H4 (cell line): ENCODE results near the gene SRD5A3. TPM values are rescaled to one million over a fixed set of nuclear protein-coding genes. Genes with fewer than 3 reads are reported as not detected.
A peak's percentile ranks its signal among the peaks of the same experiment; 100 is the strongest.

Experiments used
- DNase-seq: peaks from one replicate; pipeline ENCODE4 v3.0.0-alpha.2; 2015; ENCODE audit warnings: low spot score
- total RNA-seq: library from RNA; depleted of rRNA; stranded (reverse); fragments of >200 nt; shearing (Covaris generic); gene quantifications from 2 replicates; pipeline ENCODE4 v1.2.3, GENCODE V29; 2014

Gene SRD5A3
- total RNA-seq, 1 experiment from 2014 or later, result 22.8 TPM

DNA sequence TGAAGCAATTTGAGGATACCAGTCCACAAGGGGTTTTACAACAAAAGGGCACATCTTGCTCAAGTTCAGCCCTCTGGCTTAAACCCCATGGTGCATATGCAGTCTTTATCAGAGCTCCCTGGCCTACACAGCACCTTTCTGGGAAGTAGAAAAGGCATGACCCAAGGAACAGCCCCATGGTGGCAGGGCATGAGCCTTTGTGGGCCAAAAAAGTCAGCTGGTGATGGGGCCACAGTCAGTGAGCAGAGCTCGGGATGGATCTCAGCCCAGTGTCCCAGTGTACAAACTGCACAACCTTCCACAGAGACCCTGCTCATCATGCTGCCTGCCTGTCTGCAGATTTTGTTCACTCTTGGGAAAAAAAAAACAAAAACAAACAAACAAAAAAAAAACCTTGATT lies 27.4 kb downstream of the SRD5A3 start:
- DNase-seq, result no peak

DNA sequence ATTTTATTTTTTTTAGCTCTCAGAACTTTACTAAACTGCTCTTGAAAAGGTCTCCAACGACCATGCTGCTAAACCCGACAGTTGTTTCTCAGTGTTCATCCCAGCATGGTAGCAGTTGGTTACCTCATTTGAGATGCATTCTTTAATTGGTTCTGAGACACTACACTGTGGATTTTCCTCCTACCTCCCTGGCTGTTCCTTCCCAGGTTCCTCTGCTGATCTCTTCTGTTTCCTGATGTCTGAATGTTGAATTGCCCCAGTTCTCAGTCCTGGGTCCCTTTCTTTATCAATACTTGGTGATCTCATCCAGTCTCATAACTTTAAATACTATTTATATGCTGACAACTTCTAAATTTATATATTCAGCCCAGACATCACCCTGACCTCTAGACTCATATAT lies 30.7 kb downstream of the SRD5A3 start:
- no peak for DNase-seq

DNA sequence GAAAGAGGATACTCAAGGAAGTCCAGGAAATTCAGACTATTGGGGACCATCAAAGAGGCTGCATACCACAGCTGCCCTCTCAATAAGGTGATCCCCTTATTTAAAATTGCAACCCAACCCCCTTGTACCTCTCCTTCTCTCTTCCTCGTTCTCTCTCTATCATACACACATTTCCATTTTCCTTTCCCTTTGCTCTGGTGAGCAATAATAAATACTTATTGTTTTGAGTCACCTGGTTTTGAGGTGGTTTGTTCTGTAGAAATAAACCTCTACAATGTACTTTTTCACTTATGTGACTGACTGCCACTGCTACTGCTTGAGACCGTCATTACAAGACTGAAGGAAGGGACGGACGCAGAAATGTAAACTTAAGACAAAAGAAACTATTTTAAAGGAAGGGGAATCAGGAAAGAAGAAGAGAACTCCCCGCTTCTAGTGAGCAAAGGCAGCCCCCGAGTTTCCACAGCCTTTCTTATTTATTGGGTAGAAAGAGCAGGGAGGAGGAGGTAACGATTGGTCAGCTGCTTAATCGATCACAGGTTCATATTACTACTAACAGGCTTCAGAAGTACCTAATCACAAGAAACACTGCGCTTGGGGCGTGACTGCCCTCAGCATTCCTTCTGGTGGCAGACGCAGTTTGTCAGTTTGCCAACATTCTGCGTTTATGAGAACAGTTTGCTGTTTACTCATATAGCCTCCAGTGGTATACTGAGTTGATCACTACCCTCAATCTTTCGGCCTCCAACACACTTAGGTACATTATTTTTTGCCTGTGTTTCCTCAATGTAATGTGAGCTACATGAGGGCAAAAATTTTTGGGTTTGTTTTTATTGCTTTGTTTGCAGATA lies 32.8 kb downstream of the SRD5A3 start:
- peak; percentile 71 for DNase-seq

DNA sequence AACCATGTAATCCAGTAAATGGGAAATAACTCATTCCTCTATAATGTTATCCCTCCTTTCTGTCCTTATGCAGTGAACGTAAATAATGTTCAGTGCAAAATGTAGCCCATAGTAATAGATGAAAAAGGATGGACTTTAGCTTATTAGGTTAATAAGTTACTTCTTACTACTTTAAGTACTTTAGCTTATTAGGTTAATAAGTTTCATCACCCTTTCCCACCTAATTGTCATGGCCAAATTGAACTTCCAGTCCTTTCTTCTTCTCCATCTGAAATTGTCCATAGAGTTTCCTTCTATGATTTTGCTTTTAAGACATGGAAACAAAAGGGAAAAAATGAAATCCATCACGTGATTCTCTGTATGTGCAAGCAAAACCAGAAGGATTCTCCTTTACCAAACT lies 34.5 kb downstream of the SRD5A3 start:
- DNase-seq, result no peak

DNA sequence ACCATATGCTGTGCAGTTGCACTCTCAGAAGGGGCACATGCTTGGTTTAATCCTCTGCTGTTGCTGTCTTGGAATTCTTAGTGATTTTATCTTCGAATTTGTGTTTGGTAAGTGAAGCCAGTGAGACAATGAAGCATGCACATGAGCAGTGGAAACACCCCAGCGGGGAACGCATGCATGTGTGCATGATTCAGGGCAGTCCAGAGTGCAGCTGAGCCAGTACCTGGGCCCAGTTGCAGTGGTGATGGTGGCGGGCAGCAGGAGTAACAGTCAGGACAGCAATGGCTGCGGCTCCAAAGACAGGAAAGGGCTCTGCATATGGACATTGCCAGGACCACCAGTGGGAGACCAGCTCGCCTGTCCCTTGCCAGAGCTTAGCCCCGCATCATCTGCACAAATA lies 35.5 kb downstream of the SRD5A3 start:
- DNase-seq, result no peak

DNA sequence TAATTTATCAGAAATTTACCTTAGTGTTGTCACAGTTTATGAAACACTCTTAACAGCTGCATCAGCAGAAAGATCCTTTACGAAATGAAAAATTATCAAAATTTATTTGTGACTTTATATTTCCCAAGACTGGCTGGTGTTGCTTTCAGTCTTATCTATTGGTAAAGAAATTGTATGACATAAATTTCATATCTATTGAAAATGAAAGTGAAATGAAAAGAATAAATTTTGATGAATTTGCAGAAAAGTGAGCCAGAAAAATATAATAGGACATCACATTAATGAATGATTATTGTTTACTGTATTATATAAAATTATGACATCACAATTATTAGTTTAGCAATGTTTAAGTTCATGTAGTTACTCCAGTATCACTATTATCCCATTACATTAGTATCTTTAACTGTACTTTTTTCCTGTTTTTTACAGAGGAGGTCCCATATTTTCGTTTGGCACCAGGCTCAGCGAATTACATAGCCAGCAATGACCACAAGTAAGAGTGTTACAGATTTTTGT lies 36.5 kb downstream of the SRD5A3 start:
- no peak for DNase-seq

DNA sequence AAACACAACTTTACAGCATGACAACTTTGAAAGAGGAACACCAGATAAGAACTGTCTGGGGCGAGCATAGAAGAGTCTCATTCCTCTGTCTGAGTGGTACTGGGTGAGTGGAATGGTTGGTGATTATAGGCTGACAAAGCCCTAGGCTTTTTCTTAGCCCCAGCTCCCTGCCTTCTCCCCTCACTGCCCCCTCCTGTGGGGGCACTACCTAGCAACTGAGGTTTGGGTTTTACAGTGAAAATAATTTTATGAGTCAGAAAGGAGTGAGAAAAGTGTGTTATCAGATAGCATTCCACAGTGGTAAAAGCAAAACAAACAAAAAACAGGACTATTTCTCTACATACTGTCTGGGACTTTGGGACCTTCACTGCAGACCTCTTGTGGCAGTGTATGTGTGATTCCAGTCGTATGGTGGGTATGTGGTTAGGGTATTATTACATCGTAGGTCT lies 39.2 kb downstream of the SRD5A3 start:
- peak; percentile 40 for DNase-seq

DNA sequence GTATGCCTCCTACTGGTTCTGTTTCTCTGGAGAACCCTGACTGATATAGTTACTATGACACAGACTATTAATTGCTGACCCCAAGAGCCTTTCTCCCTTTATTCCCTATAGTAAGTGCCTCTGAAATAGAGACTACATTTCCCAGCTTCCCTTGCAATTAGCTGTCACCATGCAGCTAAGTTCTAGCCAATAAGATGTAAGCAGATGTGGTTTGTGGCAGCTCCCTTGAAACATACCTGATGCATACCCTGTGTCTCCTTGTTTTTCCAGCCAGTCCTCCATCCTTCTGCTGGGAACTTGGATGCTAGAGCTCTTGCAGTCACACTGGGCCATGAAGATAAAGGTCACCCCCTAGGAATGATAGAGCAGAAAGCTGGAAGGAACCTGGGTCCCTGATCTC lies 40.0 kb downstream of the SRD5A3 start:
- DNase-seq, result peak; percentile 57

DNA sequence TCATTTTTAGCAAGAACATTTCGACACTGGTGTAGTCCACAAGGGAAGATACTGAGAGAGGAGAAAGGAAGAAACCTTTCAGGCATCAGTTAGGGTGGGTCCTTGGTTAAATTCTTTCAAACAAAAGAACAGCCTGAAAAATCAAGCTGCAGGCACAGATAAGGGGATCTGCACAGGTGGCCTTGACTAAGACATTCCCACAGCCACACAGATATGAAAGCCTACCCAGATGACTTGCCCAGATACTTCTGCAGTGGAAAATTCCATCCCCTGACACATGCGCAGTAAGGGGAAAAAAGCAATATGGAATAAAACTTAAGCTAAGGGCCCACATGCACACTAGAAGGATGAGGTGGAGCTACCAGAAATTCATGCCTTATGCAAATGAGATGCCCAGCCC lies 40.8 kb downstream of the SRD5A3 start:
- DNase-seq, result no peak

DNA sequence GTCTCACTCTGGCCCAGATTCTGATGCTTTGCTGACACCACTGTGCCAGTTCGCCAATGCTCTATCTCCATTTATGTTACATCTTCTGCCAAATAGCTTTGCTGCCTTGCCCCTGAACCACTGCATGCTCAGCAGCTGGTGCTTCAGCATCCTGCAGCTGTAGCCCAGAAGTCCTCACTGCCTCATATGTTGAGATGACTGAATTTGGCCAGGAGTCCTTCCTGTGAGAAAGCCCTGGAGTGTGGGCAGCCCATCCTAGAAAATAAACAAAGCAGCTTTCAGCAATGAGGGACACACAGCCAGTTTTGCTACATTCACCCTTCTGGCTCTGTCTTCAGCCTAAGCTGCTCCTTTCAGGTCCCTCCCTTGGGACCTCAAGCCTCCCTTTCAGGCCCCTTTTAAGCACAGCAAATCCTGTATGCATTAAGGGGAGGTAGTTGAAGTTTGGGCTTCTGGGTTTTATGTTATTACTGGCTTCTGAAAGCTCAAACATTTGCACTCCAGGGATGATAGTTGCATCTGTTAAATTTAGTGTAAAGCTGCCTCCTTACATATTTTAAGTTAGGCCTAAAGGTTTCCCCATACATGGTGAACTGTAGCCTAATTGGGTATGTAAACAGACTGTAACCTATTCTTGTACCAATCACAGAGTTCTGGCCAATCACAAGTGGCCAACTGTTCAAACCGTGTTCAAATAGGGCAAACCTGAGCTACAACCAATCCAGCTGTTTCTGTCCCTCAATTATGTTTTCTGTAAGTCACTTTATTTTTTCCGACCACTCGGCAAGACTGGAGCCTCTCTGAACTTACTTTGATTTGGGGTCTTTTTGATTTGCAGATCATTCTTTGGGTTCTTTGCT lies 47.6 kb downstream of the SRD5A3 start:
- no peak for DNase-seq

DNA sequence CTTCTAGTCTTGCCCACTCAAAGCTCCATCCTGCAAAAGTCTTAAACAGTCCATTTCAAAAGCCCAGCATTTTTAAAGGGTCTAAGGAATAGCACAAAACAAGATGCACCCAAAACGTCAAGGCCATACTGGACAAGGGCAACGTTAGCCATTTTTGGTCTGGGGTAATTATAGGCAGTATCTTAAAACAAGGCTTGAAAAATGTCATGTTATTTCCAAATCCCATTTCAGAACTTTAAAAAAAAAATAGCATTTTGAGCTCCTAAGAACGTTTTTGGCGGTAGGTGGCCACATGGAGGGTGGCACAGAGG lies 49.1 kb downstream of the SRD5A3 start:
- DNase-seq, result no peak

DNA sequence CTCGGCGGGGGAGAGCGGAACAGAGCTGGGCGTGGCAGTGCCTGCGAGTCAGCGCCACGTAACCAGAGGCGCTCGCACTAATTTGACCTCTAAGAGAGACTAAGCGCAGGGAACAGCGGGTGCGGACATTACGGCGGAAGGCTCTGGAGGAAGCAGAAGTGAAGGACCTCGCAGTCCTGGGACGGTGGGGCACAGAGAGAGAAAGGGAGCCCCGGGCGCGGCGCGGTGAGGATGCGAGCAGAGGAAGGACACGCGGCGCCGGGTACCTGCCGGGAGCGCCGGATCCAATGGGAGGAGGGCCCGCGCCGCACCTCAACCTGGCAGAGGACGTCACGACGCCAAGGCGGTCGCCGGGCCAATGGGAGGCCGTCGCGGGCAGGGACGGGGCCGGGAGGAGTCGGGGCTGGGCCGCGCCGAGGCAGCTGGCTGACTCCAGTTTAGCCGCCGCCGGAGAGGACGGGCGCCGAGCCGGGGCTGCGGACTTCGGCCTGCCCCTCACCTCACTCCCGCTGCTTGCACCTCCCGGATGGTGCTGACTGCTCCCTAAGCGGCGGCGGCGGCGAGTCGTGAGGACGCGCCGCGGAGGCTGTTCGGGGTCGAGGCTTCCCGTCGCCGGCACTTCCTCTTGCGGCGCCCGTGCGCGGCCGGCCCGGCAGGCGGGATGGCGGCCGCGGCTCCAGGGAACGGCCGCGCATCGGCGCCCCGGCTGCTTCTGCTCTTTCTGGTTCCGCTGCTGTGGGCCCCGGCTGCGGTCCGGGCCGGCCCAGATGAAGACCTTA lies 49.7 kb downstream of the SRD5A3 start, which contains the start of gene TMEM165:
Gene TMEM165 (plus strand): TSS at position 429 of the 779 bp plus-strand sequence. CDS start 233 bp downstream, at position 662.
- peak; percentile 88 for DNase-seq

DNA sequence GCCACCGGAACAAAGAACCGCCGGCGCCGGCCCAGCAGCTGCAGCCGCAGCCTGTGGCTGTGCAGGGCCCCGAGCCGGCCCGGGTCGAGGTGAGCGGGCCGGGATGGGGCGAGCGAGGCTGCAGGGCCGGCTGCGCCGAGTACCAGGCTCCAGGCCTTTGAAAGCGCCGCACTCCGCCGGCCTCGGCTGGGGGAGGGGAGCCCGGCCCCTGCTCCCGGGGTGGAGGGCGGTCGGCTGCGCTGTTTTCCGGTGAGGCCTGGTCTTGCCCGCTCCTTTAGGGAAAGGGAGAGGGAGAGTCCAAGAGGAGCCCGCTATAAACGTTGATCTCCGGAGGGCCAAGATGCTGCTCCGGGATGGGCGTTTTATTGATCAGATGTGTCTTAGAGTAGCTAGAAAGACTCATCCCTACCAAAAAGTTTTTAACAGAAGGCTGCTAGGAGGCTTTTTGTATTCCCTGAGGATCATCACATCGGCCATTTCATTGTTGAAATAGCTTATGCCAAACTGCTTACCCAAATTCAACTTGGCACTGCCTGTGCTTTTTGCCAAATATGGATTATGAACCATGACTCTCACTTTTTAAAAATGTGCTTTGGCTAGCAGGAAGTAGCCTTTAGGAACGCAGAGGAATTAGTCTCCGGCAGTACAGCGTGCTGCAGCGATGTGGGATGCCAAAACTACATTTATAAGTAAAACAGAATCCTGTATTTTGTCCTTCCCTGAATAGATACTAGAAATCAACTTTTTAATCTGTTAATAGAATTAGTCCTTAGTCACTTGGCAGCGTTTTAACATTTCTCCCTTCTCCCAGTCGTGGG lies 50.5 kb downstream of the SRD5A3 start:
- no peak for DNase-seq

DNA sequence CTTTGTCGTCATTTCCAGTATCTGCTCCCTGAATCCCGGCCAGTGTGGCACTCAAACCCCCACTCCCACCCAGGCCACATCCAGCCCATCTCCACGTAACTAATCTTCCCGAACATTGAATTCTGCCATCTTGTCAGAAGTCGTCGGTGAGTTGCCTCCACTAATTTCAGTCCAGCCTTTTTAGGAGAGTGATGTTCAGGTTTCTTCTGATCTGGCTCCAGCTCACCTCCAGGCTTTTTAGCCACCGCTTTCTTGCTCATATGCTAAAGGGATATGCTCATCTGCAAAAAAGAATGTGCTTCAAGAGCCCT lies 51.0 kb downstream of the SRD5A3 start:
- no peak for DNase-seq

DNA sequence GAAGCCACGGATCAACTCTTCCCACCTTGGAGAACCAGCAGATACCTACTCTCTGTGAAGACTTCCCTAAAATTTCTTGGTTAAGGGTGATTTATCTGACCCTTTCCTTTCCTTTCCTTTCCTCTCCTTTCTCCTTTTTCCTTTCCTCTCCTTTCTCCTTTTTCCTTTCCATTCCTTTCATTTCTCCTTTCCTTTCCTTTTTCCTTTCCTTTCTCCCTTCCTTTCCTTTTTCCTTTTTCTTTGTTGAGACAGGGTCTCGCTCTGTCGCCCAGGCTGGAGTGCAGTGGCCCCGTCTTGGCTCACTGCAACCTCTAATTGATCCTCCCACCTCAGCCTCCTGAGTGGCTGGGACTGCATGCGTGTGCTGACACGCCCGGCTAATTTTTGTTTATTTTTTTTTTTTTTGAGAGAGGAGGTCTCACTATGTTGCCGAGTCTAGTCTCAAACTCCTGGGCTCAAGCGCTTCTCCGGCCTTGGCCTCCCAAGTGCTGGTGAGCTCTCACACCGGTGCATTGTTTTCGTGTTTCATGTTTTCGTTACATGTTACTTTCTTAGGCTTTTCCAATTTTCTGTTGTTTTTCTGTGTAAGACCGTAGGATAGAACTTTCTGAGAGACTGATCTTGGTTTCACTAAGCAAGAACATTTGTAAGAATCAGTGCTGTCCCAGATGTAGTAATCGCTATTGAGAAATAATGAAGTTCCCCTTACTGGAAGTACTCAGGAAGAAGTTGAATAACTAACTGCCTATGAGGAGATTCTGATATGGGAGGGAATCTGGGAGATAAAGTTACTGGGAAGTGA lies 51.7 kb downstream of the SRD5A3 start:
- DNase-seq, result peak; percentile 21

DNA sequence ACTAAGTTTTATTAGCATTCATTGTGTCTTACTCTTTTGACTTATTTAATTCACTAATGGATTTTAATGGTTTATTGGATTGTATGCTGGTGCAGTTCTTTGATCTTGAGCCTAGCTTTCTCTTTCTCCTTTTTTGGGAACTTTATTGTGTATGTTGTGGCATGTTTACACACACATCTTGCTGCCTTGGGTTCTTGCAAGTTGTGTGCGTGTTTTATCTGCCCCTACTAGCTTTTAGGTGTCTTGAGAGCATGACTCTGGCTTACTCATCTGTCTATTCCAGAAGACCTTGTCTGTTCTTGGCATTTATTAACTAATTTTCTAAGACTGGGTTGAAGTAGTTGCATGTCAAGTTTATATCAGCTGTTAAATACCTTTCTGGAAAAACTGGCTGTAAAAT lies 52.4 kb downstream of the SRD5A3 start:
- no peak for DNase-seq

DNA sequence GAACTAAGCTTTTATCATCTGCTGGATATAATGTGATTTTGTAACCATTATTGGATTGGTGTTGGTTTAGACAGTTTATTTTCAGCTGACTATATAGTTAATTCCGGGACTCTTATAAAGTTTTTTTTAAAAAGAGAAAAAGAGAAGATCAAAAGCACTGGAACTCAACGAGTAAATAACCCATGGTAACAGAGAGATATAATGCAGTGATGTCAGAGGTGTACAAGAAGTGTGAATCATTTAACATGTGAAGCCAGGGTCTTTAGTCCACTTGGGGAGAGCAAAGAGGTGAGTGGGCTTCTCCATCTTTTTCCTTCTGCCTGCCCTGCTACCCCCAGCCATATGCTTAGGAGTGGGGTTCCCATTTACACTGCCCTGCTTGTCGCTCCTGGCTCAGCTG lies 52.9 kb downstream of the SRD5A3 start:
- DNase-seq, result no peak

DNA sequence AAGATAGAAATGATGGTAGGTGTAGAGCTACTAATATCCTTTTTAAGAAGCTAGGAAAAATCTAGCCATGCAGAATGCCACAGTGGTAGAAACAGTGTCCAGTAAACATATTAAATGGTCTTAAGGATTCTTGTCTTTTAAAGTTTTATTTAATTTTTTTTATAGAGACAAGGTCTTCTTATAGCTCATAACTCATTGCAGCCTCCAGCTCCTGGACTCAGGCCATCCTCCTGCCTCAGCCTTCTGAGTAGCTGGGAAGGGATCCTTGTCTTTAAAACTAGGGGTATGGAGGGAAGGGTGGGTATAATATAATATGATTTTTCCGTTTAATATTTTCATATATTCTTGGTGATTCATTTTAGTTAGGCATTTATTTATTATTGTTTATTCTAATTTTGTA lies 53.5 kb downstream of the SRD5A3 start:
- DNase-seq, result no peak

DNA sequence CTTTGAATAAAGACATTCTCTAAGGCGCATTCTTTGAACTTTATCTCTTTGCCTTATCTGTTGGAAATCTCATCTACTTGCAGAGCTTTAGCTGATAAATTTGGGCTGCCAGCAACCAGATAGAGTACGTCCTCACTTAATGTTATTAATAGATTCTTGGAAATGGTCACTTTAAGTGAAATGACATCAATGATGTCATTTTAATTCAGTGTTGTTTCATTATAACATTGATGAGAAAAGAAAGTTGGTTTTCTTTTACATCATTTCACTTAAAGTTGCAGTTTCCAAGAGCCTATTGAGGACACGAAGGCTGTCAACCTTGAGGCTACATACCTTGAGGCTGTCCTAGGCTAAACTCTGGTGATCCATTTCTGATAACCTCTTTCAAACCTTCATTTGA lies 59.0 kb downstream of the SRD5A3 start:
- DNase-seq, result no peak

DNA sequence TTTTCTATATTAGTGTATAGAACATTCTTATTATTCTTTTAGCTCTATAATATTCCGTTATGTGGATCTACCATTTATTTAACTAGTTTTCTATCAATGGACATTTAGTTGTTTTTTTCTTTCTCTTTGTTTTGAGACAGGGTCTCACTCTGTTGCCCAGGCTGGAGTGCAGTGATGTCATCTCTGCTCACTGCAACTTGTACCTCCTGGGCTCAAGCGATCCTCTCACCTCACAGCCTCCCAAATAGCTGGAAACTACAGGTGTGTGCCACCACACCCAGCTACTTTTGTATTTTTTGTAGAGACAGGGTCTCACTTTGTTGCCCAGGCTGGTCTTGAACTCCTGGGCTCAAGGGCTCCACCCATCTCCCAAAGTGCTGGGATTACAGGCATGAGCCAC lies 60.5 kb downstream of the SRD5A3 start:
- no peak for DNase-seq
